Measurements from ENCODE around the gene PGAP6.
"Not testable (repeated sequence)": the region's sequence is repeated elsewhere in the genome, so short reads cannot be mapped to it uniquely, and the experiment has no call there.

Gene PGAP6

DNA sequence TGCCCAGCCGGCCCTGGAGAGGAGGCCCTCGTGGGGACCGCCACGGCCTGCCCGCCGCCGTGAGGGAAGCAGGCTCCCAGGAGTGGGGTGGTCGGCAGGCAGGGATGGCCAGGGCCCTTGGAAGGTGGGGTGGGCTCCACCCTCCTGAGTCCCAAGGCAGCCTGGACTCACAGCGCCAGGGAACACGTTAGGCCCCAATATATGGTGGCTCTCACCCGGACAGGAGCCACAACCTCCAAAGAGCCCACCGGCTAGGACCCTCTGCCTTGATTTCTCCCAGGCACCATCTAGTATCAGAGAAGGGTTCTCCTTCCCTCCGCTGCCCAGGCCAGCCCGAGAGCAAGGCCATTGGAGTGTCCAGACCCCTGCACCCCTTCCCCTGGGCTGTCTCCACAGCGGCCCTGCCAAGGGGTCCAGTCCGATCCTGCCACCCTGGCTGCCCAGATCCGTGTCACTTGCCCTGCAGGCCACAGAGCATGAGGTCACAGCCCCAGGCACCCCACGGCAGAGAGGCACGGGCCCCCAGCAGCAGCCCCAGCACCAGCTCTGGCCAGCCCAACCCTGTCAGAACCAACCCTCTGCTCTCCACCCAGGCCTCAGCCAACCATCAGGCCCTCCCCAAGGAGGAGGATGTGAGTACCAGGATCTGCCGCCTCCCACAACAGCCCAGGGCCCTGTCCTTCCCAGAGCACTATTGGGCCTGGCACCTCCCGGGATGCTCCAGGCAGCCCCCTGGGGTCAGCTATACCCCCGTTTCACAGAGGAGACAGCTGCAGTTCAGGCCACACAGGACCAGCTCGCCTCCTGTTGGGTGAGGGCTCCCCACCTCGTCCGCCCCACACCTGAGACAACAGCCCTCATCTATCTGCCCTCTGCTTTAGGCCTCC, 28.1 kb downstream of the PGAP6 start:
- in situ Hi-C loops (cut with MboI; ENCODE audit: low sequenced_read_pairs): loop anchor here (10.0 kb wide), 1 partner anchor 129 kb away; the partner anchor contains the start of gene LUC7L

DNA sequence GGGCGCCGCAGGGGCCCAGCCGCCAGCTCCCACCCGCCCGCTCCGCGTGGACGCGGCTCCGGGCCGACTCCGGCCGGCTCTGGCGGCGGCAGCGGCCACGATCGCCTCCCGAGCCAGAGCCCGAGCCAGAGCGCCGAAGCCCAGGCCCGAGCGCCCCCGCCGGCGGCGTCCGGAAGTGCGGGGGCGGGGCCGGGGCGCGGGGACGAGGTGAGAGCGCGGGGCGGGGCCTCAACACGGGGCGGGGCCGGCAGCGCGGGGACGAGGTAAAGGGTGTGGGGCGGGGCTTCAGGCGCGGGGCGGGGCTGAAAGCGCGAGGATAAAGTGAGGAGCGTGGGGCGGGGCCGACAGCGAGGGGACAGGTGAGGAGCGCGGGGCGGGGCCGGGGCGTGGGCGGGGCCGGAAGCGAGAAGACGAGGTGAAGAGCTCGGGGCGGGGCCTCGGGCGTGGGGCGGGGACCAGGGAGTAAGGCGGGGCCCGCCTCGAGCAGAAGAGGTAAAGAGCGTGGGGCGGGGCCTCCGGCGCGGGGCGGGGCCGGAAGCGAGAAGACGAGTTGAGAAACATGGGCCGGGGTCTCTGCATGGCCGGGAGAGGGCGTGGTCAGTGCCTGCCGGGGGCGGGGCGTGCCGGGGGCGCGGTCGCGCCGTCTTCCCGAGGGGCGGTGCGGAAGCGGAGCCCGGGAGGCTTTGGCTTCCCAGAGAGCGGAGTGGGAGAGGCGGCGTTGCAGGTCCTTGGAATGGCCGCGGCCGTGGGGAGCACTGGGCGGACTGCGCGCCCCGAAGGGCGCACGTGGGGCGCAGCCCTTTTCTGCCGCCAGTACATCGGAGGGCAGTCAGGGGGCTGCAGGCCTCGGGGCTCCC, 29.0 kb downstream of the PGAP6 start, which contains the start of gene AXIN1:
TSS of gene AXIN1 (minus strand) at position 177 of the 857 bp plus-strand sequence. CDS start 5,698 bp downstream, outside the sequence.
- in situ Hi-C loops (cut with MboI; ENCODE audit: low sequenced_read_pairs): loop anchor here (10.0 kb wide), 1 partner anchor 128 kb away; the partner anchor contains the start of gene LUC7L

DNA sequence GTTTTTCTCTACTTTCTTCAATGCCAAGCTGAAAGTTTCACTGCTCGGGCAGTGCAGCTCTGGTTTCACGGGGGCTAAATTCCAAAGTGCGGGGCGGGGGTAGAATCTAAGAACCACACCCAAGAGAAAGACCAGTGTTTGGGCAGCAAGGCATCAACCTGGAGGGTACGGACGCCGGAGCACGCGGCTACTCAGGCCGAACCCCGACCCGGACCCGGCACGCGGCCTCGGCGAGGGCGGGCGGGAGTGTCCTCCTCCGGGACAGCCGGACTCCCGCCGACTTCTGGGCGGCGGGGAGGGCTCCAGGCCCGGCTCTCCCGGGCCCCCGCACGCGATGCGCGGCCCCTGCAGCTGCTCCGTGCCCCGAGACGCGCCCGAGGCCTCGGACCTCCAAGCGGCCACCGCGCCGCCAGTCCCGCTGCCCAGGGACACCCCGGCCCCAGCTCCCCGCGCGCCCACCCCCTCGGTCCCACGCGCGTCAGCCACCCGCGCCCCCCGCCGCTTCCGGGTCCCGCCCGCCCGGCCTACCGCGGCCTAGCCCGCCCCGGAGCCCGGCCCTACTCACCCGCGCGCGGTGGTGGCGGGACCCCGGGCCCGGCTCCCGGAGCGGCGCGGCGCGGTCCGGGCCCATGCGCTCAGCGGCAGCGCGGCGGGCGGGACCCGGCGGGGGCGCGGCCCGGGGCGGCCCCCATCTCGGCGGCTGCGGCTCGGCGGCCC, 29.8 kb downstream of the PGAP6 start:
- in situ Hi-C loops (cut with MboI; ENCODE audit: low sequenced_read_pairs): loop anchor here (10.0 kb wide), 1 partner anchor 127 kb away; the partner anchor contains the start of gene LUC7L

DNA sequence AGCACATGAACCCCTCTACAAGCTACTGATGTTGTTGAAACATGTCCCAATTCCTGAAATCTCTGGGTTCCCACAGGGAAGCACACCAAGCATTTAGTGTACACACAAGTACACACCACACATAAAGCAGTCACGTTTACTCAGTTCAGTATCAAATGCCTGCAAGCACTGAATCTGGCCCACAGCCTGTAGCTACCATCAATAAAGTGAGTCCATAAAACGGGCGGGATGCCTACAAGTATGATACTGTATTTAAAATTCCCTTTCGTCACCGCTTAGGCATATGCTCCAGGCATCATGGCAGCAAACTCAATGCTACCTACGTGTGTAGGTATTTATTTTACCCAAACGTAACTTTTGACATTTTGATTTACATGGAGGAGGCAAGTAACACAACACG, 31.6 kb downstream of the PGAP6 start:
- in situ Hi-C loops (cut with MboI; ENCODE audit: low sequenced_read_pairs): loop anchor here (10.0 kb wide), 1 partner anchor 125 kb away; the partner anchor contains the start of gene LUC7L

DNA sequence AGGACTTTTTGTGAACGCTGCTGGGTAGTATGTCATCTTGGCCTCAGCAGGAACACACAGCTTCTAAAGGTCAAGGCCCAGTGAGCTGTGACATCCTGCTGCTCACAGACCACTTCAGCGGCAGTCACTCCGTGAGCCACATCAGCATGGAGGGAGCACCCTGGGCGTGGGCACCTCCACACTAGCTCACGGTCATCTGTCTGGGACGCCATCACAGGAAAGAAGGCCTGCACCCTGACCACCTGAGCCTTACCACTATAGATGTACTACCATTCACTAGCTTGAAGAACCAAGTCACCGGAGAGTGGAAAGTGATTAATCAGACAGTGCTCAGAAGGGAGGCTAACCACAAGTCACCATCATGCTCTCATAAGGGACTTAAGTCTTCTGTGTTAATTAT, 32.6 kb downstream of the PGAP6 start:
- in situ Hi-C loops (cut with MboI; ENCODE audit: low sequenced_read_pairs): no loop called here

DNA sequence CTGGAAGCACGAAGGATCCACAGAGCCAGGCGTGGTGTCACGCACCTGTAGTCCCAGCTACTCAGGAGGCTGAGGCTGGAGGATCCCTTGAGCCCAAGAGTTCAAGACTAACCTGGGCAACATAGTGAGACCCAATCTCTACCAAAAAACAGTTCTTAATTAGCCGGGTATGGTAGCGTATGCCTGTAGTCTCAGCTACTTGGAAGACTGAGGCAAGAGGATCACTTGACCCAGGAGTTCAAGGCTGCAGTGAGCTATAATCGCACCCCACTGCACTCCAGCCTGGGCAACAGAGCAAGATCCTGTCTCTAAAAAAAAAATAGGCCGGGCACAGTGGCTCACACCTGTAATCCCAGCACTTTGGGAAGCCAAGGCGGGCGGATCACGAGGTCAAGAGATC, 33.3 kb downstream of the PGAP6 start:
- in situ Hi-C loops (cut with MboI; ENCODE audit: low sequenced_read_pairs): not testable (repeated sequence)

DNA sequence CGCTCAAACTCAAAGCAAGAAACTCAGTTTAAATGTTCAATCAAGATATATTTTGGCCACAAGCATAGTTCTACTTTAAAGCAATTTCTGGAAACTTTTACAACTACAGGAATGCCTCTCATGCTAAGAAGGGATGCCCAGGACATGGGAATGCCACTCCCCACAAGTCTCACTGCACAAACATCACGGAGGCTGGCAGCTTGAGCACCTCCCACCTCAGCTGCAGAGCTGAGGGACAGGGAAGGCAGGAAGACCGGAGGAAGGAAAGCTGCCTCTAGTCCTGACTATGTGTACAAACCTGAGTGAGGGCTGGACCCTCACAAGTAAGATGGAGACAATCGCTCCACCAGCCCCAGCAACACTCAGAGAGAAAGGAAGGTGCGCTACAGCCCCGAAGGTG, 34.6 kb downstream of the PGAP6 start:
- in situ Hi-C loops (cut with MboI; ENCODE audit: low sequenced_read_pairs): no loop called here

DNA sequence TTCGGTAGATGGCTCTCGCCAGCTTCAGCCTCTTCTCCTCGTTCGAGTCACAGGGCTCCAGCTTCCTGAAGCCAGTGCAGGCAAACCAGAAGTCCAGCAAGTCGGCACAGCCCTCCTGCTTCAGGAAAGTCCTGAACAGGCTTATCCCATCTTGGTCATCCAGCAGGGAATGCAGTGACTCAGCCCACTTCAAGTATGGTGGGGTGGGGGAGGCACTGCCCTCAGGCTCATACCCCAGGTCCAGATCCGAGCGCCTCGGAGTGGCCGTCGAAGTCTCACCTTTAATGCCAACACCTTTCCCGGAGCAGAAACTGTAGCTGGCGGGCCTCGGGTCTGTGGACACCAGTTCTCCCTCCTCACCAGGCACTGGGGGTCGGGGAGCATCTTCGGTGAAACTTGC, 35.2 kb downstream of the PGAP6 start:
- in situ Hi-C loops (cut with MboI; ENCODE audit: low sequenced_read_pairs): no loop called here

DNA sequence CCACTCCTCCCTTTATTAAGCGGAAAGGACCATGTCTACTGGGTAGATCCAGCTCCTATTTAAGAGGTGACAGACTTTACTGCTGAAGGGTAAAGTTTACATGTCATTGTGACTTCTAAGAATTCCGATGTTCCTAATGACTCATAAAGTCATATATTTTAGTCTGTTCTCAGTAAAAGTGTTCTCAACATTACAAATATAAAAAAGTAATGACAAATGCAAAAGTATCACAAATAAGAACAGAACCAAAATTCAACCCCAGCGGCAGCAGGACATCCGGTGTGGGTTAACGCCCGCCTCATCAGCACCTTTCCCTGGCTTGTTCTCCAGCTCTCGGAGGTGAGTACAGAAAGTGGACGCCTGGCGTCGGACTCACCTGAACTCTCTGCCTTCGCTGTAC, 36.0 kb downstream of the PGAP6 start:
- in situ Hi-C loops (cut with MboI; ENCODE audit: low sequenced_read_pairs): no loop called here

DNA sequence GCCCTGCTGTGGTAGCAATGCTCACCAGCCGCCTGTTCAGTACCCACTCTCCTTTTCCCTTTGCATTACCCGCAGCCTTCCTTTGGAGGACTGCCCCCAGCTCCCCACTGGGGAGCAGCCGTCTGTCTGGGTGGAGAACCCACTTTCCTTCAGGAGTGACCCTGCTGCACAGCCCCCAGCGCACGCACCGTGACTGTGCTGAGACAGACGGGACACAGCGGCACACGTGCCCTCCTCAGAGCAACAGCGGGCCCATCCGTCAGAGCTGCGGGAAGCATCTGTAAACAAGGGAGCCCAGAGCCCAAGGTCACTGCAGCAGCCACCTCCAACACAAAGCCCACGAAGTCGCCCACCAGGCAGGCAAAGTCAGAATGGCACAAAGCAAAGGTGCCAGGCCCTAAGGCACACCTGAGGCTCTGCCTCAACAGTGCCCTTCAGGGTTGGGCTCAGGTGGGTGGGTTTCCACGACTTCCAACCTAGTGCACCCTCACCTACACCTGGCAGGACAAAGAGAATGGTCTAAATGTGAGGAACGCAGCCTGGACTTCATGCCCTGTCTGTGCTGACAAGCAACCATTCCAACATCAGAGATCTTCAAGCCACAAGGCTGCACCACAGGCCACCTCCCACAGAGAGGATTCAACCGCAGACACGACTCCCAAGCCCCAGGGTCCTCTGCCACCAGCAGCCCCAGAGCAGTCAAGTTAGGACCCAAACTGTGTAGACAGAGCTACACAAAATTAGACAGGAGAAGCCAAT, 39.1 kb downstream of the PGAP6 start:
- in situ Hi-C loops (cut with MboI; ENCODE audit: low sequenced_read_pairs): no loop called here

DNA sequence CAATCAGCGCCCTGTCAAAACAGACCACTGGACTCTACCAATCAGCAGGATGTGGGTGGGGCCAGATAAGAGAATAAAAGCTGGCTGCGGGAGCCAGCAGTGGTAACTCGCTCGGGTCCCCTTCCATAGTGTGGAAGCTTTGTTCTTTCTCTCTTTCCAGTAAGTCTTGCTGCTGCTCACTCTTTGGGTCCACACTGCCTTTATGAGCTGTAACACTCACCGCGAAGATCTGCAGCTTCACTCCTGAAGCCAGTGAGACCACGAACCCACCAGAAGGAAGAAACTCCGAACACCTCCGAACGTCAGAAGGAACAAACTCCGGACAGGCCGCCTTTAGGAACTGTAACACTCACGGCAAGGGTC, 39.8 kb downstream of the PGAP6 start:
- in situ Hi-C loops (cut with MboI; ENCODE audit: low sequenced_read_pairs): not testable (repeated sequence)

DNA sequence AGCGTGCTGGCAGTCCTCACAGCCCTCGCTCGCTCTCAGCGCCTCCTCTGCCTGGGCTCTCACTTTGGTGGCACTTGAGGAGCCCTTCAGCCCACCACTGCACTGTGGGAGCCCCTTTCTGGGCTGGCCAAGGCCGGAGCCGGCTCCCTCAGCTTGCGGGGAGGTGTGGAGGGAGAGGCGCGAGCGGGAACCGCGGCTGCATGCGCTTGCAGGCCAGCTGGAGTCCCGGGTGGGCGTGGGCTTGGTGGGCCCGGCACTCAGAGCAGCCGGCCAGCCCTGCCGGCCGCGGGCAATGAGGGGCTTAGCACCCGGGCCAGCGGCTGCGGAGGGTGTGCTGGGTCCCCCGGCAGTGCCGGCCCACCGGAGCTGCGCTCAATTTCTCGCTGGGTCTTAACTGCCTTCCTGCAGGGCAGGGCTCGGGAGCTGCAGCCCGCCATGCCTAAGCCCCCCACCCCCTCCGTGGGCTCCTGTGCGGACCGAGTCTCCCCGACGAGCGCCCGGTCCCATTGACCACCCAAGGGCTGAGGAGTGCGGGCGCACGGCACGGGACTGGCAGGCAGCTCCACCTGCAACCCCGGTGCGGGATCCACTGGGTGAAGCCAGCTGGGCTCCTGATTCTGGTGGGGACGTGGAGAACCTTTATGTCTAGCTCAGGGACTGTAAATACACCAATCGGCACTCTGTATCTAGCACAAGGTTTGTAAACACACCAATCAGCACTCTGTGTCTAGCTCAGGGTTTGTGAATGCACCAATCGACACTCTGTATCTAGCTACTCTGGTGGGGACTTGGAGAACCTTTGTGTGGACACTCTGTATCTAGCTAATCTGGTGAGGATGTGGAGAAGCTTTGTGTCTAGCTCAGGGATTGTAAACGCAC, 40.4 kb downstream of the PGAP6 start:
- in situ Hi-C loops (cut with MboI; ENCODE audit: low sequenced_read_pairs): not testable (repeated sequence)

DNA sequence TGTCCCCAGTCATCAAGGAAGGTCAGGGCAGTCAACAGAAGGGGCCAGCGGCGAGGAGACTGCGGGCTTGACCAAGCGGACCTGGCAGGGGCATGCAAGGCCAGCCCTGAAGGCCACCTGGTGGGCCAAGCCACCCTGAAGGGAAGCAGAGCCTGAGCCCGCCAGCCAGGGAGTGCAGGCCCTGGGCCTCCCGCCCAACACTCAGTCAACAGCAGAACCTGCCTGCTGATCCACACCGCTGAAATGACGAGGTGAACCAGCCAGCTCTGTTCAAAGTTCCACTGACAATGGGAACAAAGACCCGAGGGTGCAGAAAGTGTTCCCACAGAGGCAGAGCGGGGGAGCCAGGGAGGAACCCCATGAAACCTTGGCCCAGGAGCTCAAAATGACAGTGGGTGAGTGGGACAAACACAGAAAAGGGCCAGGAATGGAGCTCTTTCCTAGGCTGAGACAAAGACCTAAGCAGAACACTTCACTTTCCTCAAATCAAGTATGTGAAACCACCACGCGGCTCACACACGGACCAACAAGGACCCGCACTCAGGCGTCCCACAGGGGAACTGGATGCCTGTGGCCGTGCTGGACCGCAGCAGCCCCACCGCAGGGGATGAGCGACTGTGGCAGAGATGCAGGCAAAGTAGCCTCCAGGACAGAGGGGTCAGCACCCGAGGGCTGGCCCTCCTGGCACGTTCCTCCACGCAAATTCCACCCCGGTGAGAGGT, 41.2 kb downstream of the PGAP6 start:
- in situ Hi-C loops (cut with MboI; ENCODE audit: low sequenced_read_pairs): no loop called here

DNA sequence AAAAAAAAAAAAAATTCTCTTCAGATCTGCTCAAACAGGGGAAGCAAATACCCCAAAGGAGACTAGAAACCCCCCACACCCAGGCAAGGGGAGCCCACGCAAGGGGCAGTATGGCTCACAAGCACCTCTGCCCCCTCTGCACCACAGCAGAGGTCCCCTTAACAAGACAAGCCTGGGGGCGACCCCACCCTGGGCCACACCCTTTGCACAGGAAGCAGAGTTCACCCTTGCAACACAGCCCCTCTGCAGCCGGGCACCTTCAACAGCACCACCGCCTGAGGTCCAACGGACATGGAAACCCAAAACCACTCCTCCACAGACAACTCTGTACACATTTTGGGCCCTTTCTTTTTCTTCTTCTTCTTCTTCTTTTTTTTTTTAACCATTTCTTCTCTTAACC, 42.1 kb downstream of the PGAP6 start:
- in situ Hi-C loops (cut with MboI; ENCODE audit: low sequenced_read_pairs): no loop called here

DNA sequence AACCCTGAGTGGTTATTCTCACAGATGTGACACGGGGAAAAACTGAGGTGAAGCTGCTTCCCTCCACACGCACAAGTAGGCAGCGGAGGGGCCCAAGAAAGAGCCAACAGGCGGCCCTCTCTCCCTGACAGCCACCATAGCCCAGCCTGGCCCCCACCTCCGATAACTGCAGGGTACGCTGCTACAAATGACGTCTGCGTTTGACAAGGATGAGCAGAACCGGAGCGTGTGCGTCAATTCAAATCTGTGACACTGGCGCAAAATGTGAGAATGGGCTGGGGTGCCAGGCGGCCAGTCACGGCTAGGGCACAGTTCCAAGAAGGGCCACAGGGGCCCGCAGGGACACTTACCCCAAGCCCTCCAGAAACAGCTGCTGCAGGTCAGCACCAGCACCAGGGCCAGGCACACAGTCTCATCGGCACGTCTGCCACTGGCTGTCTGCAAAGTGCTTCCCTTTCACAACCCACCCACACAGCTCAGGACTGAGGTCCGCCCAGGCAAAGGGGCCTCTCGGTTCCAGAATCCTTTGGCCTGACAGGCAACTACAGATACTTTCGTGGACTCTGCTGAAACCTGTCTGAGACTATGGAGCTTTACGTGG, 43.7 kb downstream of the PGAP6 start:
- in situ Hi-C loops (cut with MboI; ENCODE audit: low sequenced_read_pairs): no loop called here

DNA sequence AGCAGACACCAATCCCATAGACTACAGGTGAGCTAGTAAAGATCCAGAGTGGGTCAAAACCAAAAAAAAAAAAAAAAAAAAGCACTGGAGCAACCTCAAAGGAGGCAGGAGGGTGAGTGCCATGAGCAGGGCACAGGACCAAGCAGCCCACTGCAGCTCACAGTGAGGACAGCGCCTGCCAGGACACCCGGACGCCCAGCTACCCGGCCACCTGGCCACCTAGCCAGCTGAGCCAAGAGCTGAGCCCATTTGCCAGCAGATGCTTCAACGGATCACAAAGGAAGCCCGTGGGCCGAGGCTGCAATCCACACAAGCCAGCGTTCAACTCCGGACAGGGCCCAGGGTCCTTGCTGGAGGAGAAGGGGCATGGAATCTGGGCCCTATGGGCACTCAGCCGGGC, 44.3 kb downstream of the PGAP6 start:
- in situ Hi-C loops (cut with MboI; ENCODE audit: low sequenced_read_pairs): no loop called here

DNA sequence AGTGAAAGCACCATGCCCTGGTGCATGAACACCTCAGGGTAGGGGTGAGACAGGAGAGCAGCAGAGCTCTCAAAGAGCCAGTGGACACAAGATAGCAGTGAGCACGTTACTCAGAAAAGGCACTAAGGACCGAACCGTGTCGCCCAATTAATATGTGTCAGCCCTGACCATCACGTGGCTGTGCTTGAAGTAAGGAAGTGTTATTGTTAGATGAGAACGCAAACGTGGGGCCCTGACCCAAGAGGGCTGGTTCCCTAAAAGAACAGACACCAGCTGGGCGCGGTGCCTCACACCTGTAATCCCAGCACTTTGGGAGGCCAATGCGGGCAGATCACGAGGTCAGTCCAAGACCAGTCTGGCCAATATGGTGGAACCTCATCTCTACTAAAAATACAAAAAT, 45.5 kb downstream of the PGAP6 start:
- in situ Hi-C loops (cut with MboI; ENCODE audit: low sequenced_read_pairs): no loop called here
